ENCODE measurements around the gene C9orf43.
"Not testable (repeated sequence)": the region's sequence is repeated elsewhere in the genome, so short reads cannot be mapped to it uniquely, and the experiment has no call there.

The C9orf43 gene

GRCh38 chr9:113421726-113422125, 11.2 kb downstream of the C9orf43 start:
- no peak for DNase-seq

DNA sequence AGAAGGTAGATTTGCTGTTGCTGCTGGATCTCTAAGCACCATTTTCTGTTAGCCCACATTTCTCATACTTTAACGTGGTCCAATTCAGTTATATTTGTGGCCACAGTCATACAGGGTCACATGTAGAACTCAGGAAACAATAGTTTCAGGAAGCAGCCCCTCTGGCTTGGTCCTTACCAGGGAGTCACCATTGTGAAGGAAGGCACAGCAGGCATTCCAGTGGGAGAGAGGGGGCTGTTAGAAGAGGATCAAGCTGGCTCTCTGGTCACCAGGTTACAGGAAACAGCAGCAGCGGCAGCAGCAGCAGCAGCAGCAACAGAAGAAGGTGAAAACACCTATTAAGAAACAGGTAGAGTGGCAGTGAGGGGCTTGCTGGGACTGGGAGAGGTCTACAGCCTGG, 14.5 kb downstream of the C9orf43 start:
- no peak for DNase-seq

DNA sequence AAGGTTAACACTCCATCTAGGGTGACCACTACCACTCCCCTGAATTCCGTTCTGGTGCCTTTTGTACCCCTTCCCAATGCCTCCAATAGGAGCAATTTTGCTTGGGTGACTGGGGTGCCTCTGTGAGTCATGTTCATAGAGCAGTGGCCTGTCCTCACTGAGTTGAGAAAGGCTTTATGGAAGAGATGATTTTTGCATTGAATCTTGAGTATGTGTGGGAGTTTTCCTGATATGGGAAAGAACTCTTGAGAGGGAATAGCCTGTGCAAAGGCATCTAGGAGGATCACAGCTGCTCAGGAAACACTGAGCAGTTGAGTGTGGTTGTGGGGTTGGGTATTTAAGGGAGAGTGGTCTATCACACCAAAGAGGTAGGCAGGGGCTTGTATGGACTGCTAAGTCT, 16.2 kb downstream of the C9orf43 start:
- no peak for DNase-seq

- DNase-seq, result peak; percentile 64
Observed at GRCh38 chr9:113427629-113428028, 17.1 kb downstream of the C9orf43 start.

DNA sequence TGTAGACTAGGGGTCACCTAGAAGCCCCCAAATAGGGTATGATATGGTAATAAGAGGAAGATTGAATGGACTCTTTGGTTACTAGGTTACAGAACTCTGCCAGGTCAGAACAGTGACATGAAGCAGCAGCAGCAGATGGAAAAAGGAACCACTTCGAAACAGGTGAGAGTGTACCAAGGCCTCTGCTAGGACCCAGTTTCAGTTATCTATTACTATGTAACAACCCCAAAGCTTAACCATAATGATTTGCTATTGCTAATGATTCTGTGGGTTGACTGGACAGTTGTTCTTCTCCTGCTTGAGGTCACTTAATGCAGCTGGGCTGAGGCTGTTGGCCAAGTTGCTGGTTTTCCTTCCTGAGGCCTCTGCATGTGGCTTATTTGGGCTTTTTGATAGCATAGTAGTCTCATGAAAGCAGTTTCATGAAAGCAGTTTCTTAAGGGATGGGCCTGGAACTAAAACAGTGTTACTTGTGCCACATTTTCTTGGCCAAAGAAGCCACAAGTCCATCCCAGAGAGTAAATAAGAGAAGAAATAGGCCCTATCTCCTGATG, 17.6 kb downstream of the C9orf43 start:
- no peak for DNase-seq

DNA sequence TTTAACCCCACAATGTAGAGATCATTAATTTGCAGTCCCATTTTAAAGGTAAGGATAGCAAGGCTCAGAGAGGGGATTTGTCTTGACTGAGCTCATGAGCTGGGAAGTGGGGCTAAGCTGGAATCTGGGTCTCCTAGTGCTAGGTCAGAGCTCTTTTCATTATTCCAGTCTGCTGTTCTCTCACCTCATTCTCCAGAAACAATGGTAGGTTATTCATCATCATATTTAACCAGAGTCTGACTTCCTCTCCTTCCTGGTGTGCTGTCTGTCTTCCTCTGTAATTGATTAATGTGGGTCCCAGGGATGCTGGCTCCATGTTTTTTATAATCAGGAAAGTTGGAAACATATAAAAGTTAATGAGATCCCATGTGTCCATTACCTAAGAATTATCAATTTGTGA, 20.6 kb downstream of the C9orf43 start:
- no peak for DNase-seq

DNA sequence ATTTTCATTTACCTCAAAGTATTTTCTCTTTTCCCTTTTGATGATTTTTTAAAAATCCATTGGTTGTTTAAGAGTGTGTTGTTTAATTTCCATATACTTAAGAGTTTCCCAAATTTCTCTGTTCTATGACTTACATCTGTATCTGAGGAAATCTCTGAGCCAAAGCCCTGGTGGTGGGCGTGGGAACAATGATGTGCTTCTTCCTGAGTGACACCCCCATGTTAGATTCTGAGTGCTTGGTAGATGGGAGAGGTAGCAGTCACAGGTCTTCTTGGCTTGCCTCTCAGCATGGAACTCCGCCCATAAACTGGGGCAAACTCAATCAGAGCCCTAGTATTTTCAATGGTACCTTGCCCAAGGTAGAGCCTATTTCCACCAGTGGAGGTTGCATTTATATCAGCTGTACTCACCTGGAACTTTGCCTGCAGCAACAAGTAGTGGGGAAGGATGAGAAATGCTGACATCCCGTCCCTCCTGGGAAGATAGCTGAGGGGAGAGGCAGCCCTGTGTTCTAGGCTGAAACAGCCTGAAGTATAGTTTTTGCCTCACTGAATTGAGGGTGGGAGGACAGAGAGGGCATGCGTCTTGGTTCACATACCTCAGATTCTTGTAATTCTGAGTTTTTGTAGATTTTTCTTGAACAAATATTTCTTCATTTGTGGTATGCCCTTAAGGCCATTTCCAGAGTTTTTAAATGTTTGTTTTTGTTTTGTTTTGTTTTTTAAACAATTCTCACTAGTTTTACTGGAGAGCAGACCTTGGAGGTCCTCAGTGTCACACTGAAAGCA, 26.4 kb downstream of the C9orf43 start:
- no peak for DNase-seq

DNA sequence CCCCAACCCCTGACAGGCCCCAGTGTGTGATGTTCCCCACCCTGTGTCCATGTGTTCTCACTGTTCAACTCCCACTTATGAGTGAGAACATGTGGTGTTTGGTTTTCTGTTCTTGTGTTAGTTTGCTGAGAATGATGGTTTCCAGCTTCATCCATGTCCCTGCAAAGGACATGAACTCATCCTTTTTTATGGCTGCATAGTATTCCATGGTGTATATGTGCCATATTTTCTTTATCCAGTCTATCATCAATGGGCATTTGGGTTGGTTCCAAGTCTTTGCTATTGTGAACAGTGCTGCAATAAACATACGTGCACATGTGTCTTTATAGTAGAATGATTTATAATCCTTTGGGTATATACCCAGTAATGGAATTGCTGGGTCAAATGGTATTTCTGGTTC, 27.2 kb downstream of the C9orf43 start:
- not testable (repeated sequence) for DNase-seq

DNA sequence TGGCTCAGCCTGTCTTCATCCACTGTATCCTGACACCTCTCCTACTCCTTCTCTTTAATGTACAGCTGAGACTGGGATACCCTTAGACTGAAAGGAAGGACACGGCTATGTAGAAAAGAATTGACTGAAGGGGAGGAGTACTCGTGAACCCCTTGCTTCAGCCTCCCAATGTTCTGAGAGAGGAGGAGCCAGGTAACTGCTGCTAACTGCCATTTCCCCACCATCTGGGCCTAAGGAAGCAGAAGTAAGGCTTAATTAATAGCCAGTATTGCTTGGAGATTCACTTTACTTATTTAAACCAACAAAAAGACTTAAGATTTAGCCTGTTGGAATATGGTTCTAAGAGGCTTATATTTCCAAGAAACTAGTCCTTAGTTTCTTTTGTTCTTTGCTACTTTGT, 34.2 kb downstream of the C9orf43 start:
- no peak for DNase-seq

DNA sequence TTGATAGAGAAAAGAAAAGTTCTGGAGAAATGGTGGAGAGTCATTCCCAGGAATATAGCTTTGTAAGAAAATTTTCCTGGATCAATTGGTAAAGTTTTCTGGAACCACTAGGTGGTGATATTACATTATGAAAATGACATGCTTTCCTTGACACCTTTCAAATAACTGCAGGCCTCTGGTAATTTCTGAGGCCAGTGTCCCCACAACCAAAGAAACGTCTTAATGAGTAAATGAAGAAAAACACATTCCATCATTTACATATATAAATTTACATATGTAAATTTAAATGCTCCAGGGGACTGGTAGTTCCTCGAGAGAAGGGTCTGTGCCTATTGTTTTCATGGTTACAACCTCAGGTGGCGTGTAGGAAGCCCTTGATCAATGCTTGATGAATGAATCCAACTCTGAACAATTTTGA, 35.8 kb downstream of the C9orf43 start:
- DNase-seq, result peak; percentile 44

- no peak for DNase-seq
Observed at GRCh38 chr9:113449376-113449775, 38.8 kb downstream of the C9orf43 start.

DNA sequence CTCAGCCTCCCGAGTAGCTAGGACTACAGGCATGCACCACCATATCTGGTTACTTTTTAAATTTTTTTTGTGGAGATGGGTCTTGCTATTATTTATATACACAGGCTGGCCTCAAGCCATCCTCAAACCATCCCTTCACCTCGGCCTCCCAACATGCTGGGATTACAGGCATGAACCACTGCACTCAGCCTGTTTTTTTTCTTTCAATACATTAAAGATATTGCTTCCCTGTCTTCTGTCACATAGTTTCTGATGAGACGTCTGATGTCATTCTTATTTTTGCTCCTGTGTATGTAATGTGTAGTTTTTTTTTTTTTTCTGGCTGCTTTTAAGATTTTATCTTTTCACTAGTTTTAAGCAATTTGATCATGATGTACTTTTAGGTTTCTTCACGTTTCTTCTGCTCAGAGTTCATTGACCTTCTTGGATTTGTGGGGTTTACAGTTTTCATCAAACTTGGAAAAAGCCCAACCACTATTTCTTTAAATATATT, 41.6 kb downstream of the C9orf43 start:
- no peak for DNase-seq

DNA sequence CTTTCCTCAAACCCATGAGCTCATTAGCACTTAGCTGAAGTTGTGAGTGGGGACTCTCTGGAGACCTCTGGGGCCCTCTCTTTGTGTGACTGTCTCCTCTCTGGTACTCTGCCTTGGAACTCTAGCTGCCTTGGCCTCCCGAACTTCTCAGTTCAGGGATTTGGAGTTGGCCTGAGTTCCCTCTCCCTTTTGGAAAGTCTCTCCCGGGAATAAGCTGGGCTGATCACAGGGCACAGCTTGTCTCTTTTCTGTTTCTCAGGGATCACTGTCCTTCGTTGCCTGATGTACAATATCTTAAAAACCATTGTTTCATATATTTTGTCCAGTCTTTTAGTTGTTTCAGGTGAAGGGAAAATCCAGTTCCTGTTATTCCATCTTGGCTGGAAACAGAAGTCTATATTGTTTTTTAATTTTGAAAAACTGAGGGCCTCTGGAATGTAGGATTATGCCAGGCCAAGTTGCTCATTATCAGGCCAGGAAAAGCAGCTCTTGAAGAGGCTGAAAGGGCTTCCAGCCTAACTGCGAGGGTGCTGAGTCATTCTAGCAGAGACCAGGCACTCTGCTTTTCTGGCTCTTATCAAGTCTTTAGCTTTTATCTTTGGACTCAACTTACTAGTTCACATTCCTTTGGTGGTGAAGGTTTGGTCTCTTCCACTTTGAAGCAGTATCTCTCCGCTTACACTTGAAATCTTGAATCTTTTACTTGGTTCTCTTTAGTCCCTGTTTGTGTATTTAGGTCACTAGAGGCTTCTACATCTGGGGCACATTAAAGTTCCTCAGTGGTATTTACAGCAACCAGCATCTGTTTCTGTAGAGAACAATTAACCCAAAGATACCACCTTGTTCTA, 44.6 kb downstream of the C9orf43 start:
- peak; percentile 77 for DNase-seq

- DNase-seq, result peak; percentile 14
Observed at GRCh38 chr9:113456235-113456634, 45.7 kb downstream of the C9orf43 start.

GRCh38 chr9:113461285-113461684, 50.7 kb downstream of the C9orf43 start:
- DNase-seq, result no peak

- DNase-seq, result no peak
Observed at GRCh38 chr9:113461943-113462342, 51.4 kb downstream of the C9orf43 start.

GRCh38 chr9:113462781-113463286, 52.3 kb downstream of the C9orf43 start:
- no peak for DNase-seq

DNA sequence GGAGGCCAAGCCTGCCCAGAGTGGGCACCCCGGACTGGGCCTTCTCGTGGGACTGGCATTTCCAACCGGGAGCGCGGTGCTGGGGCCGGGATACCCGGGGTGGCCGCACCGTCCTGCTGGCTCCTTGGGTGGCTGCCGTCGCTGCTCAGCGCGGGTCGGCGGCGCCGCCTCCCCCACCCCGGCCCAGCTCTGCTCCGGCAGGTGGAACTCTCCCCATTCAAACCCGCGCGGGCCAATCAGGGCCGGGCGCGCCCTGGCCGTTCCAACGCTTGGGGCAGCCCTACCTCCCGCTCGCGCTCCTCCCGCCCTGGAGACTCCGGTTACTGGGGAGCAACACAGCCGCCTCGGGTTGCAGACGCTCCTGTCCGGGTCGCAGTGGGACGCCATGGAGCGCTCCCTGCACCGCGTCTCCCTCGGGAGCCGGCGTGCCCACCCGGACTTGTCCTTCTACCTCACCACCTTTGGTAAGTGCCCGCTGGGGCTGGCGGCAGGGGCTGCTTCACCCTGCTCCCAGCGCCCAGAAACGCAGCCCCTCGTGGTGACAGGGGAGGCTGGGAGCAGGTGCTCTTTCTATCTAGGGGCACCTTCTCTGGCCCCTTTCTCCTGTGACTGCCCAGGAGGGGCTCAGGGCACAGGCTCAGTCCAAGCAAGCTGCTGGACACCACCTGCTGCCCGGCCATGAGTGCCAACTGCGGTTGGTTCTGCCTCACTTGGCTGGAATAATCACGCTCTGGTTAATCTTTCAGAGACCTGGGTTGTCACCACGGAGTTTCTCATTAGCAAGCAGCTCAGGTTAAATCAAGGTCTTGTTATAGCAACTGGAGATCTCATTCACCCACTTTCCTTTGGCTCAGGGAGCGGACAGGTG, 53.1 kb downstream of the C9orf43 start, which contains the start of gene RGS3:
Gene RGS3, plus strand, starts transcription at position 310 of the 868 bp plus-strand sequence. Its CDS starts 76 bp downstream, at position 386.
- no peak for DNase-seq

- DNase-seq, result no peak
Observed at GRCh38 chr9:113464286-113464660, 53.7 kb downstream of the C9orf43 start.

GRCh38 chr9:113465599-113466140, 55.1 kb downstream of the C9orf43 start:
- DNase-seq, result no peak

- DNase-seq, result no peak
Observed at GRCh38 chr9:113467183-113467582, 56.6 kb downstream of the C9orf43 start.
